KOPT-K1 (cell line): ENCODE results near the gene NFE2L1.
"Not testable (repeated sequence)": the region's sequence is repeated elsewhere in the genome, so short reads cannot be mapped to it uniquely, and the experiment has no call there.

Experiments
- H3K27ac ChIP-seq: fragments of 200-600 bp; sonication (generic); 2 replicates; pipeline ENCODE4 v1.5.1; 2016; ENCODE audit warnings: antibody characterized with exemption, mild to moderate bottlenecking, low read depth, low read length; ENCODE audit not compliant: poor library complexity, severe bottlenecking
- H3K36me3 ChIP-seq: fragments of 200-600 bp; sonication (generic); 2 replicates; pipeline ENCODE4 v1.5.1; 2017; ENCODE audit warnings: antibody characterized with exemption, mild to moderate bottlenecking, low read length, moderate library complexity; ENCODE audit not compliant: insufficient read depth
- H3K9me3 ChIP-seq: fragments of 200-600 bp; sonication (generic); 2 replicates; pipeline ENCODE4 v1.5.1; 2017; ENCODE audit warnings: antibody characterized with exemption, low read length, mild to moderate bottlenecking; ENCODE audit not compliant: insufficient read depth, poor library complexity, severe bottlenecking

NFE2L1 gene, protein sequence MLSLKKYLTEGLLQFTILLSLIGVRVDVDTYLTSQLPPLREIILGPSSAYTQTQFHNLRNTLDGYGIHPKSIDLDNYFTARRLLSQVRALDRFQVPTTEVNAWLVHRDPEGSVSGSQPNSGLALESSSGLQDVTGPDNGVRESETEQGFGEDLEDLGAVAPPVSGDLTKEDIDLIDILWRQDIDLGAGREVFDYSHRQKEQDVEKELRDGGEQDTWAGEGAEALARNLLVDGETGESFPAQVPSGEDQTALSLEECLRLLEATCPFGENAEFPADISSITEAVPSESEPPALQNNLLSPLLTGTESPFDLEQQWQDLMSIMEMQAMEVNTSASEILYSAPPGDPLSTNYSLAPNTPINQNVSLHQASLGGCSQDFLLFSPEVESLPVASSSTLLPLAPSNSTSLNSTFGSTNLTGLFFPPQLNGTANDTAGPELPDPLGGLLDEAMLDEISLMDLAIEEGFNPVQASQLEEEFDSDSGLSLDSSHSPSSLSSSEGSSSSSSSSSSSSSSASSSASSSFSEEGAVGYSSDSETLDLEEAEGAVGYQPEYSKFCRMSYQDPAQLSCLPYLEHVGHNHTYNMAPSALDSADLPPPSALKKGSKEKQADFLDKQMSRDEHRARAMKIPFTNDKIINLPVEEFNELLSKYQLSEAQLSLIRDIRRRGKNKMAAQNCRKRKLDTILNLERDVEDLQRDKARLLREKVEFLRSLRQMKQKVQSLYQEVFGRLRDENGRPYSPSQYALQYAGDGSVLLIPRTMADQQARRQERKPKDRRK

DNA sequence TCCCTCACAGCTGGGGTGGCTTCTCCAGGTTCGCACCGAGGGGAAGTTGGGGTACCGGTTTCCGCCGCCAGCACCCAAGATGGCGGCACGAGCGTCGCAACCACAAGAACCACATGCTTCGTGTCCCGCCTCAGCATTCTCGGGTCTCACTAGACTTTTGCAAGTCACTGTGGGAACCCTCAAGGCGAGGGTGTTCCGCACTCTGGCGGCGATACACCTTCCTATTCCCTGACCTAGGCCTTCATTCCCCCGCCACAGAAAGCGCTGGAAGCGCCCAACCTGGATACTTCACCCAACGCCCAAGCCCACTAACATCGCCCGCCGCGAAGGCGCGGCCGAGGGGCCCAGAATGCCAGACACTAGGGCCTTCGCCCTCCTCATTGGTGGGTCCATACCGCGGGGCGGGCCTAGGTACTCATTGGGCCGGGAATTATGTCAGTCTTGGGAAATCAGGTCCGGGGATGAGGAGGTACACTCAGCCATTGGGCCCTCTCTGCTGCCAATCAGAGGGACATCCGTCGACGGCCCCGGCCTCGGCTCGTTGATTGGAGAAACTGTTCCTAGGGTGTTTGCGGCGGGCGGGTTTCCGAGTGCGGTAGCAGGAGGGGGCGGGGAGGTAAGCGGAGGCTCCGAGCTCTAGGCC is at the start of gene NFE2L1:
Gene NFE2L1, plus strand, starts transcription at position 619 of the 643 bp plus-strand sequence. CDS start 2,760 bp downstream, outside the sequence.
- peaks cover 26% of the 10 kb centered on the region for H3K36me3 ChIP-seq
- H3K9me3 ChIP-seq = no peaks in the 10 kb centered on the region
- H3K27ac ChIP-seq = peak within 1 kb of the TSS; percentile 92

- H3K27ac ChIP-seq = no peak overlapping the region
- H3K9me3 ChIP-seq = no peaks in the 10 kb centered on the region
- no peaks in the 10 kb centered on the region for H3K36me3 ChIP-seq
Measured at GRCh38 chr17:47999582-47999981, 48.6 kb upstream of the NFE2L1 start.

- Histone ChIP-seq H3K9me3 (no peaks in the 10 kb centered on the region), H3K27ac (no peak overlapping the region), H3K36me3 (no peaks in the 10 kb centered on the region)
Measured at GRCh38 chr17:48001197-48001596, 47.0 kb upstream of the NFE2L1 start.

DNA sequence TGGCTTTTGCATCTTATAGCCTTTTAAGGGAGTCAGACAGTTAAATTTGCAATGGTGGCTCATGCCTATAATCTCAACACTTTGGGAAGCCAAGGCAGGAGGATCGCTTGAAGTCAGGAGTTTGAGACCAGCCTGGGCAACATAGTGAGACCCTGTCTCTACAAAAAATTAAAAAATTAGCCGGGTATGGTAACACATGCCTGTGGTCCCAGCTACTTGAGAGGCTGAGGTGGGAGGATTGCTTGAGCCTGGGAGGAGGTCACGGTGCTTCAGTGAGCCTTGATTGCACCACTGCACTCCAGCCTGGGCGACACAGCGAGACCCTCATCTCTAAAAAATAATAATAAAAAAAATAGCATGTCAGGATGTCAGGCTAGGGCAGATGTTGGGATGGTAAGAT is 46.5 kb upstream of the NFE2L1 start:
- H3K27ac ChIP-seq = not testable (repeated sequence)

GRCh38 chr17:48002266-48002915 is 45.8 kb upstream of the NFE2L1 start:
- H3K27ac ChIP-seq = no peak overlapping the region

More for the DNA sequence above, 46.5 kb upstream of the NFE2L1 start:
- H3K36me3 ChIP-seq, H3K9me3 ChIP-seq: not testable (repeated sequence)

DNA sequence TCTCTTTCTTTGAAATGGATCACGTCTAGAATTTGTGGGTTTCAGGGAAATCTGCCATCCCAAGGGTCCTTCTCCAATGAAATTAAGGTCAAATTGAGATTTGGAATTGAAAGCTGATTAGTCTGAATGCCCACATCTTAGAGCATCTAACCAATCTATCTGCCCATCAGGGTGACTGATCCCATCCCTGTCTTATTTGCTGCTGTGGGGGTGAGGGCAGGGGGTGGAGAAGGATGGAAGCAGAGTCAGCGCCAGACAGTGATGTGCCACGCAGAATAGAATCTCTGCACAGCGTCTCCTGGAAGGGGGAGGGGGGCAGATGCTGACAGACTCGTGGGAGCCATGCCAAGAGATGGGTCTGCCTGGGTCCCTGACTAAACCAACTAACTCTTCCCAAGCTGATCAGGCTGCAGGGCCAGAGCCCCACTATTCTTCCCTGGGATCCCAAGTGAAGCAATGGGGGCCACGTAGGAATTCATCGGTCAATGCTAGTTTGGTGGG is 45.2 kb upstream of the NFE2L1 start:
- Histone ChIP-seq H3K27ac (no peak overlapping the region), H3K36me3 (no peaks in the 10 kb centered on the region), H3K9me3 (no peaks in the 10 kb centered on the region)

More at GRCh38 chr17:48002266-48002915, 45.8 kb upstream of the NFE2L1 start:
- H3K9me3 ChIP-seq = no peaks in the 10 kb centered on the region
- no peaks in the 10 kb centered on the region for H3K36me3 ChIP-seq

DNA sequence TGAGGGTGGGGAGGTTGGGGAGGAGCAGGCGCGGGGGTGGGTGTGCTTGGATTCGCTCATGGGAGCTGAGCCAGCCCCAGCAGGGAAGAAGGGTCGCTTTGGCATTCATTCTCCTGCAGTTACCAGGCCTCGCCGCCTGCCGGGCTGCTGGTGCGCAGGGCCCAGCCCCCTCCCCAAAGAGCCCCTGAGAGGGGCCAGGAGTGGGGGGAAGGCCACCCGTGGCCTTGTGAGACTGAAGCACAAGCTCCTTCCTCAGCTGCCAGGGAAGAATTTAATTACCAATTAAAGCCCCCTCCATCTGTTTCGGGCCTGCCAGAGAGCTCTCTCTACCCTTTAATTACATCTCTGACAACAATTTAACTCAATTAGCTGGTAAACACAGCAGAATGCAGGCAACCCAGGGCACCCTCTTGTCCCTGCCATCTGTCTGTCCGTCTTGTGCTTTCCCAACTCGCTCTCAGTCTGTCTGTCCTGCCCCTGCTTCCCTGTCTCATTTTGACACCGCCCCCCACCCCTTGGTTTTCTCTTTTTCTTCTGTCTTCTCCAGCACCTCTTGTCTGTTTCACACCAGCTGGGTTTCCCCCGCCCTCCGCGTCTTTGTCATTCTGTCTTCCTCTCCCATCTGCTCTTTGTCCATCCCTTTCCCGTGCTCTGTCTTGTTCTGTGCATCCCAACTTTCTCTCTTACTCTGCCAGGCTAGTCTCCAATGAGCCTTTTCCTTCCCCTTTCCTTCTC is 44.6 kb upstream of the NFE2L1 start:
- Histone ChIP-seq H3K27ac (no peak overlapping the region), H3K36me3 (no peaks in the 10 kb centered on the region), H3K9me3 (no peaks in the 10 kb centered on the region)

- H3K36me3 ChIP-seq = no peaks in the 10 kb centered on the region
- no peaks in the 10 kb centered on the region for H3K9me3 ChIP-seq
- no peak overlapping the region for H3K27ac ChIP-seq
Measured at GRCh38 chr17:48004983-48005382, 43.2 kb upstream of the NFE2L1 start.

GRCh38 chr17:48006936-48007709 is 41.0 kb upstream of the NFE2L1 start:
- no peak overlapping the region for H3K27ac ChIP-seq
- no peaks in the 10 kb centered on the region for H3K9me3 ChIP-seq
- H3K36me3 ChIP-seq = no peaks in the 10 kb centered on the region

GRCh38 chr17:48010193-48010592 is 38.0 kb upstream of the NFE2L1 start:
- Histone ChIP-seq H3K36me3 (no peaks in the 10 kb centered on the region), H3K9me3 (no peaks in the 10 kb centered on the region), H3K27ac (no peak overlapping the region)

DNA sequence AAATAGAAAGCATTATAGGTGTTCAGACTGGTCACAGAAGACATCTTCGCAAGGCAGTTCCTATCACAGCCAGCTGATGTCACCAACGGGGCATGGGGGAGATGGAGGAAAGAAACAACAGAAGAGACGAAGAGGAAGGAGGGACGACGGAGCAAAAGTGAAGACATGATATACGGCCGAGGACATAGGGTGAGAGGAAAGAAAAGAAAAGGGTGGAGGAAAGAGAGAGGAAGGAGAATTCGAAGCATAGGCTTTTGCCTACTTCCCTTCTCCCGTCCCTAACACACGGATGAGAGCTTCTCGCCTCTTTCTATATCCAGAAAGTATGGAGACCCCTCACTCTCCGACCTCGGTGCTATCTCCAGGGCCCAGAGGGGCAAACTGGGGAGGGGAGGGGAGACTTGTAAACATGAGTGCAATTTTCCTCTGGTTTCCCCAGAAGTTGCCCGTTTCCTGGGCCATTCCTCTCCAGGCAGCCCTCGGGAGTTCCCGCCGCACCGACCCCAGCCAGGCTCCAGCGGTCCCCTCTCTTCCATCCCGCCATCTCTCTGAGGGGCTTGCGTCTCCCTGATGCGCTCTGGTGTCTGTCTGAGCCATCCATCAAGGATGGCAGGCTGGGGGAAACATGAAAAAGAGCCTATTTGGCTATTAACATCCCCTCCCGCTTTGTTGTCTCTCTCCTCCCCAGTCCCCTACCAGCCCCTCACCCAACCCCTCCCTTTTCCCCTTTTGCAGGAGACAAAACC is 36.6 kb upstream of the NFE2L1 start:
- H3K9me3 ChIP-seq = no peaks in the 10 kb centered on the region
- peak overlapping the region; percentile 59 for H3K27ac ChIP-seq

DNA sequence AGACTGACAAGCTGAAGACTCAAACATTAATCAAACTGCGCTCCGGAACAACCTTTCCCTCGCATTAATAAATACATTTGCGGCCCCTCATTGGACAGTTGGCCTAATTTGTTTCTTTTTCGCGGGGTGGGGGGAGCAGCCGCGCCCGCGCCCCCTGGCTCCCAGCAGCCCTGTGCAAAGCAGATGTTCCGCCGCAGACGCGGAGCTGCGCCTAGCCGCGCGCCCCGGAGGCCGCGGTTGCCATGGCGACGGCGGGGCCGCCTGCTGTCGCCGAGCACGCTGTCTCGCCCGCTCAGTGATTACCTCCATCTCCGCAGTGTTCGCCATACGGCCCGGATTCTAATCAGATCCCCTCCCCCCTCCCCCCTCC is 36.0 kb upstream of the NFE2L1 start:
- Histone ChIP-seq H3K27ac (peak overlapping the region; percentile 59), H3K36me3 (no peaks in the 10 kb centered on the region), H3K9me3 (no peaks in the 10 kb centered on the region)

More for the DNA sequence above, 36.6 kb upstream of the NFE2L1 start:
- H3K36me3 ChIP-seq = no peaks in the 10 kb centered on the region

DNA sequence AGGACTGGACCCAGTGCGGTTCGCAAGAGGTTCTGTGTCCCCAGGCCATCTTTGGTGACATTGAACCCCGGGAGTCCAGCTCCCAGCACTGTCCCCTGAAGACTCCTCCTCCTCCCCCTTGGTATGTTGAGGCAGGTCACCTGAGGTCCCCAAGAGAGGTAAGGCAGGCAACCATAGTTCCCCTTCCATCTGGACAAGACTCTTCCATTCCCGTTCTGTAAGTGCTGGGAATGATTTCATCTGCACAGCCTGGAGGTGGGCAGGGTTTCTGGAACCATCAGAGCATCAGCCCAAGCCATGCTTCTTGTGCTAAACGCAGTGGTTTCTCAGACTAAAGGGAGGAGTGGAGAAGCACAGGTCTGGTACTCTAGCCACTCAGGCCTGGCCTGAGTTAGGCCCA is 35.5 kb upstream of the NFE2L1 start:
- H3K9me3 ChIP-seq = no peaks in the 10 kb centered on the region

More for the DNA sequence above, 35.5 kb upstream of the NFE2L1 start:
- Histone ChIP-seq H3K36me3 (no peaks in the 10 kb centered on the region), H3K27ac (no peak overlapping the region)
